ENCODE data around the gene PLXND1. TPM values are rescaled to one million over a fixed set of nuclear protein-coding genes. Genes with fewer than 3 reads are reported as not detected.

The PLXND1 gene
- total RNA-seq, 1 donor from 2014 or later, result 131 TPM

Small RNA genes lying within 50 kb of the gene (small RNA-seq; reads per million reads assigned to genes)
- gene RN7SL752P (ENCODE audit: low replicate concordance), result not detected

Other genes starting within 250 kb of the PLXND1 start
- gene EFCAB12, start 178.0 kb downstream of the PLXND1 start, total RNA-seq, result not detected
- gene MBD4, start 166.7 kb downstream of the PLXND1 start, total RNA-seq, result 24.6 TPM
- gene IFT122, start 166.5 kb downstream of the PLXND1 start, total RNA-seq, result 37.7 TPM
- not detected for gene RHO, start 78.0 kb downstream of the PLXND1 start, total RNA-seq
- not detected for gene H1-8, start 63.5 kb downstream of the PLXND1 start, total RNA-seq